OCI-LY7 (cell line): ENCODE results near the gene ADRA1B. TPM values are rescaled to one million over a fixed set of nuclear protein-coding genes. Genes with fewer than 3 reads are reported as not detected.

Experiments used
- BruUV-seq: library from RNA; stranded (reverse); fragments of 400-500 nt; replicated peaks from 2 replicates; lab custom pipeline; 2021; lab: Mats Ljungman, UMichigan
- CTCF ChIA-PET: fragments of 300-600 bp; sonication (Branson Sonifier 250); formaldehyde crosslinking; loops from one replicate; lab custom pipeline; 2022; ENCODE audit warnings: antibody characterized with exemption; ENCODE audit not compliant: unreplicated experiment; lab: Charles Lee
- POLR2A ChIA-PET: fragments of 300-600 bp; sonication (Branson Sonifier 250); formaldehyde crosslinking; loops from one replicate; lab custom pipeline; 2022; ENCODE audit warnings: antibody characterized with exemption; lab: Charles Lee
- DNase-seq: peaks from one replicate; pipeline ENCODE4 v3.0.0-alpha.2; 2015; ENCODE audit warnings: low spot score
- H2AFZ ChIP-seq: fragments of 200-600 bp; sonication (generic), shearing (Covaris generic); 2 replicates; pipeline ENCODE4 v1.6.1; 2014; ENCODE audit warnings: mild to moderate bottlenecking, antibody characterized with exemption, low read length, moderate library complexity
- H3K27ac ChIP-seq: fragments of 200-600 bp; sonication (generic); 2 replicates; pipeline ENCODE4 v1.5.1; 2014; ENCODE audit warnings: mixed run types, low read depth, mild to moderate bottlenecking, moderate library complexity, low read length, inconsistent platforms; ENCODE audit not compliant: poor library complexity, severe bottlenecking
- H3K36me3 ChIP-seq: fragments of 200-600 bp; sonication (generic); 2 replicates; pipeline ENCODE4 v1.6.1; 2014; ENCODE audit warnings: mild to moderate bottlenecking, antibody characterized with exemption, low read length, moderate library complexity, mixed read lengths; ENCODE audit not compliant: insufficient read depth
- H3K4me1 ChIP-seq: fragments of 200-600 bp; sonication (generic); 2 replicates; pipeline ENCODE4 v1.5.1; 2014; ENCODE audit warnings: mild to moderate bottlenecking, low read length; ENCODE audit not compliant: insufficient read depth, poor library complexity, severe bottlenecking
- H3K4me2 ChIP-seq: fragments of 200-600 bp; sonication (generic); 2 replicates; pipeline ENCODE4 v1.6.1; 2014; ENCODE audit warnings: mild to moderate bottlenecking, low read length
- H3K4me3 ChIP-seq: fragments of 200-600 bp; sonication (generic); 2 replicates; pipeline ENCODE4 v1.5.1; 2014; ENCODE audit warnings: mild to moderate bottlenecking, low read depth, low read length; ENCODE audit not compliant: poor library complexity, severe bottlenecking
- H3K79me2 ChIP-seq: fragments of 200-600 bp; sonication (generic); 2 replicates; pipeline ENCODE4 v1.6.1; 2016; ENCODE audit warnings: low read depth, mild to moderate bottlenecking, low read length, moderate library complexity, mixed read lengths; ENCODE audit not compliant: insufficient read depth
- H3K9me2 ChIP-seq: fragments of 200-600 bp; sonication (generic); 2 replicates; pipeline ENCODE4 v1.6.1; 2016; ENCODE audit warnings: mild to moderate bottlenecking, low read length, mixed read lengths; ENCODE audit not compliant: insufficient read depth
- H3K9me3 ChIP-seq: fragments of 200-600 bp; sonication (generic); 2 replicates; pipeline ENCODE4 v1.6.1; 2014; ENCODE audit warnings: mild to moderate bottlenecking, mixed run types, low read length, mixed read lengths
- H4K20me1 ChIP-seq: fragments of 200-600 bp; sonication (generic); 2 replicates; pipeline ENCODE4 v1.6.1; 2014; ENCODE audit warnings: mild to moderate bottlenecking, antibody characterized with exemption, low read length, moderate library complexity, mixed read lengths; ENCODE audit not compliant: insufficient read depth
- CTCF ChIP-seq: fragments of 200-600 bp; sonication (generic); conservative IDR thresholded peaks from 2 replicates; pipeline ENCODE4 v1.5.1; 2014; ENCODE audit warnings: mild to moderate bottlenecking, antibody characterized with exemption, low read length, moderate library complexity, mixed read lengths
- EZH2phosphoT487 ChIP-seq: fragments of 200-600 bp; sonication (generic); IDR thresholded peaks from 2 replicates; pipeline ENCODE4 v1.6.1; 2018; ENCODE audit warnings: low read depth, borderline replicate concordance, mild to moderate bottlenecking, mixed run types, antibody characterized with exemption, low read length, moderate library complexity, mixed read lengths
- intact Hi-C: fragments of 100-400 bp; cut with micrococcal nuclease; formaldehyde crosslinking; loops from one replicate; pipeline ENCODE4 v1.10.0; 2022; ENCODE audit not compliant: unreplicated experiment
- total RNA-seq, 2 experiments: library from RNA; depleted of rRNA in 1 of 2; stranded (reverse); fragments of >200 nt in 1 of 2; shearing (Covaris generic) in 1 of 2; gene quantifications; 2 replicates each; pipeline ENCODE4 v1.2.3, GENCODE V29; 2014 to 2022

Gene ADRA1B
- total RNA-seq, 2 experiments from 2014 or later, result not detected

GRCh38 chr5:159874263-159874662 lies 42.0 kb upstream of the ADRA1B start:
- no peaks in the 10 kb centered on the region for H3K9me3 ChIP-seq
- no peak overlapping the region for H3K27ac ChIP-seq
- H2AFZ ChIP-seq, result no peak overlapping the region
- no peaks in the 10 kb centered on the region for H4K20me1 ChIP-seq
- CTCF ChIA-PET, result no interaction called here
- DNase-seq, result no peak
- POLR2A ChIA-PET, result no interaction called here
- no peaks in the 10 kb centered on the region for H3K36me3 ChIP-seq
- H3K9me2 ChIP-seq, result no peaks in the 10 kb centered on the region
- H3K4me3 ChIP-seq, result no peak overlapping the region
- no peaks in the 10 kb centered on the region for H3K79me2 ChIP-seq
- no TSS peak for BruUV-seq
- no peak overlapping the region for H3K4me2 ChIP-seq
- no peaks in the 10 kb centered on the region for H3K4me1 ChIP-seq
- intact Hi-C loops, result no loop called here
- TF ChIP-seq CTCF (no peak), EZH2phosphoT487 (no peak)

- no peak for DNase-seq
- ChIA-PET CTCF (no interaction called here), POLR2A (interaction anchor here (0.9 to 1.1 kb wide), 2 partner anchors 13 to 121 kb away, joined by 3 read pairs; no protein-coding TSS in a partner anchor)
- Histone ChIP-seq H3K9me3 (no peaks in the 10 kb centered on the region), H3K36me3 (no peaks in the 10 kb centered on the region), H2AFZ (no peak overlapping the region), H3K4me2 (no peak overlapping the region), H3K79me2 (no peaks in the 10 kb centered on the region), H3K4me1 (no peaks in the 10 kb centered on the region), H3K27ac (no peak overlapping the region), H3K4me3 (no peak overlapping the region), H3K9me2 (no peaks in the 10 kb centered on the region), H4K20me1 (no peaks in the 10 kb centered on the region)
- intact Hi-C loops, result no loop called here
- TF ChIP-seq EZH2phosphoT487 (no peak), CTCF (no peak)
- no TSS peak for BruUV-seq
Measured at GRCh38 chr5:159877016-159877415, 39.3 kb upstream of the ADRA1B start.

- Histone ChIP-seq H2AFZ (no peak overlapping the region), H3K27ac (no peak overlapping the region), H3K4me1 (no peaks in the 10 kb centered on the region), H3K9me2 (no peaks in the 10 kb centered on the region), H3K4me3 (no peak overlapping the region), H3K36me3 (no peaks in the 10 kb centered on the region), H3K9me3 (no peaks in the 10 kb centered on the region), H4K20me1 (no peaks in the 10 kb centered on the region), H3K79me2 (no peaks in the 10 kb centered on the region), H3K4me2 (no peak overlapping the region)
- CTCF ChIA-PET, result no interaction called here
- POLR2A ChIA-PET, result no interaction called here
- intact Hi-C loops, result no loop called here
- no TSS peak for BruUV-seq
- DNase-seq, result no peak
- TF ChIP-seq EZH2phosphoT487, result no peak
Measured at GRCh38 chr5:159877894-159878448, 38.3 kb upstream of the ADRA1B start.
